Neural progenitor cell (in vitro differentiated cells): ENCODE data around the gene HDAC4.

Experiments
- CTCF ChIP-seq: fragments of 200-600 bp; sonication (generic); IDR thresholded peaks from 2 replicates; pipeline ENCODE4 v1.5.1; 2017; ENCODE audit warnings: antibody characterized with exemption, mild to moderate bottlenecking
- EZH2 ChIP-seq: fragments of 200-600 bp; sonication (generic); IDR thresholded peaks from 2 replicates; pipeline ENCODE4 v1.6.1; 2017; ENCODE audit warnings: antibody characterized with exemption, mild to moderate bottlenecking, moderate library complexity
- EZH2phosphoT487 ChIP-seq: fragments of 200-600 bp; sonication (generic); IDR thresholded peaks from 2 replicates; pipeline ENCODE4 v1.6.1; 2017; ENCODE audit warnings: antibody characterized with exemption

GRCh38 chr2:239058766-239059165, 342.1 kb downstream of the HDAC4 start:
- no peak for TF ChIP-seq EZH2
- TF ChIP-seq CTCF, result no peak
- no peak for TF ChIP-seq EZH2phosphoT487
